ENCODE measurements around the gene PEAK3. TPM values are rescaled to one million over a fixed set of nuclear protein-coding genes. Genes with fewer than 3 reads are reported as not detected.

Gene PEAK3
- total RNA-seq, 1 donor from 2014 or later, result 0.50 TPM

- H3K4me3 Mint-ChIP-seq (ENCODE audit: unreplicated experiment), result no peak overlapping the region
- H3K36me3 Mint-ChIP-seq (ENCODE audit: low read depth), result no peaks in the 10 kb centered on the region
- H3K27ac Mint-ChIP-seq (ENCODE audit: unreplicated experiment), result no peak overlapping the region
- no peak for DNase-seq (ENCODE audit: low spot score)
- peaks cover 6% of the 10 kb centered on the region for H3K4me1 Mint-ChIP-seq (ENCODE audit: low read depth)
- H3K9me3 Mint-ChIP-seq (ENCODE audit: low read depth), result no peaks in the 10 kb centered on the region
- H3K27me3 Mint-ChIP-seq (ENCODE audit: low read depth), result no peaks in the 10 kb centered on the region
- TF ChIP-seq CTCF (IDR thresholded peaks at IDR 0.05), result no peak
These were observed 26.7 kb downstream of the PEAK3 start for GRCh38 chr19:2255112-2255845.

GRCh38 chr19:2254064-2254872 lies 27.7 kb downstream of the PEAK3 start:
- Mint-ChIP-seq H3K36me3 (ENCODE audit: low read depth) (no peaks in the 10 kb centered on the region), H3K4me3 (ENCODE audit: unreplicated experiment) (no peak overlapping the region), H3K9me3 (ENCODE audit: low read depth) (no peaks in the 10 kb centered on the region), H3K27me3 (ENCODE audit: low read depth) (no peaks in the 10 kb centered on the region), H3K27ac (ENCODE audit: unreplicated experiment) (no peak overlapping the region), H3K4me1 (ENCODE audit: low read depth) (peaks cover 3% of the 10 kb centered on the region)
- DNase-seq (ENCODE audit: low spot score), result no peak
- peak; percentile 74 for TF ChIP-seq CTCF (IDR thresholded peaks at IDR 0.05)

- Mint-ChIP-seq H3K27me3 (ENCODE audit: low read depth) (no peaks in the 10 kb centered on the region), H3K9me3 (ENCODE audit: low read depth) (no peaks in the 10 kb centered on the region), H3K36me3 (ENCODE audit: low read depth) (no peaks in the 10 kb centered on the region), H3K27ac (ENCODE audit: unreplicated experiment) (no peak overlapping the region), H3K4me1 (ENCODE audit: low read depth) (peaks cover 3% of the 10 kb centered on the region), H3K4me3 (ENCODE audit: unreplicated experiment) (no peak overlapping the region)
- TF ChIP-seq CTCF (IDR thresholded peaks at IDR 0.05), result peak; percentile 39
- no peak for DNase-seq (ENCODE audit: low spot score)
These were observed 28.6 kb downstream of the PEAK3 start for GRCh38 chr19:2253106-2254063.

GRCh38 chr19:2252797-2253105 lies 29.2 kb downstream of the PEAK3 start:
- Mint-ChIP-seq H3K4me1 (ENCODE audit: low read depth) (peaks cover 3% of the 10 kb centered on the region), H3K4me3 (ENCODE audit: unreplicated experiment) (no peak overlapping the region), H3K36me3 (ENCODE audit: low read depth) (no peaks in the 10 kb centered on the region), H3K27me3 (ENCODE audit: low read depth) (no peaks in the 10 kb centered on the region), H3K27ac (ENCODE audit: unreplicated experiment) (no peak overlapping the region), H3K9me3 (ENCODE audit: low read depth) (no peaks in the 10 kb centered on the region)
- DNase-seq (ENCODE audit: low spot score), result no peak
- TF ChIP-seq CTCF (IDR thresholded peaks at IDR 0.05), result no peak
